Smooth muscle cell (in vitro differentiated cells): ENCODE data around the gene SPR. TPM values are rescaled to one million over a fixed set of nuclear protein-coding genes. Genes with fewer than 3 reads are reported as not detected.

ENCODE experiments used
- DNase-seq: peaks from one replicate; lab custom pipeline; 2025; ENCODE audit not compliant: unreplicated experiment; lab: John Stamatoyannopoulos, UW
- H2AFZ ChIP-seq: fragments of 200-600 bp; sonication (generic); 2 replicates; pipeline ENCODE4 v1.6.0; 2016; ENCODE audit warnings: antibody characterized with exemption, low read depth, mild to moderate bottlenecking
- H3F3A ChIP-seq: fragments of 200-600 bp; sonication (generic); 2 replicates; pipeline ENCODE4 v1.6.0; 2017; ENCODE audit warnings: antibody characterized with exemption, low read depth
- H3K27ac ChIP-seq: fragments of 200-600 bp; sonication (generic); 2 replicates; pipeline ENCODE4 v1.5.1; 2016; ENCODE audit warnings: low read depth, mild to moderate bottlenecking
- H3K27me3 ChIP-seq: fragments of 200-600 bp; sonication (generic); 2 replicates; pipeline ENCODE4 v1.6.1; 2016; ENCODE audit warnings: low read depth, mild to moderate bottlenecking
- H3K36me3 ChIP-seq: fragments of 200-600 bp; sonication (generic); 2 replicates; pipeline ENCODE4 v1.5.1; 2016; ENCODE audit warnings: low read depth
- H3K4me1 ChIP-seq: fragments of 200-600 bp; sonication (generic); 2 replicates; pipeline ENCODE4 v1.5.1; 2016; ENCODE audit warnings: low read depth
- H3K4me2 ChIP-seq: fragments of 200-600 bp; sonication (generic); 2 replicates; pipeline ENCODE4 v1.6.0; 2016; ENCODE audit warnings: mild to moderate bottlenecking
- H3K4me3 ChIP-seq: fragments of 200-600 bp; sonication (generic); 2 replicates; pipeline ENCODE4 v1.5.1; 2016; ENCODE audit warnings: mild to moderate bottlenecking
- H3K79me2 ChIP-seq: fragments of 200-600 bp; sonication (generic); 2 replicates; pipeline ENCODE4 v1.6.0; 2016; ENCODE audit warnings: low read depth, mild to moderate bottlenecking
- H3K9ac ChIP-seq: fragments of 200-600 bp; sonication (generic); 2 replicates; pipeline ENCODE4 v1.6.0; 2016; ENCODE audit warnings: low read depth
- H3K9me3 ChIP-seq: fragments of 200-600 bp; sonication (generic); replicated peaks from 2 replicates; pipeline ENCODE4 v1.5.1; 2016; ENCODE audit warnings: low read depth
- H4K20me1 ChIP-seq: fragments of 200-600 bp; sonication (generic); 2 replicates; pipeline ENCODE4 v1.6.0; 2016; ENCODE audit warnings: low read depth
- WGBS: methylation state at CpG from one replicate; pipeline ENCODE4 v1.1.7; 2016; ENCODE audit warnings: low lambda C conversion rate; 5-methylcytosine and 5-hydroxymethylcytosine counted together
- polyA plus RNA-seq: library from polyadenylated mRNA; unstranded; fragments of >200 nt; fragmentation: Nextera tagmentation; extraction: Ambion mirVana; gene quantifications from 2 replicates; pipeline ENCODE4 v1.2.1, GENCODE V29; 2016
- total RNA-seq: library from RNA; depleted of rRNA; stranded (reverse); fragments of >200 nt; gene quantifications from 2 replicates; pipeline ENCODE4 v1.2.3, GENCODE V29; 2014
- TF ChIP-seq, protein P1 (sequence below): fragments of 200-600 bp; sonication (generic); IDR thresholded peaks from 2 replicates; pipeline ENCODE4 v1.5.1; 2017; ENCODE audit warnings: borderline replicate concordance, mild to moderate bottlenecking, antibody characterized with exemption; ENCODE audit not compliant: insufficient read depth, poor library complexity, severe bottlenecking

SPR gene
- total and polyA plus RNA-seq, 2 experiments from 2014 or later, result 4.1 to 13.2 TPM

DNA sequence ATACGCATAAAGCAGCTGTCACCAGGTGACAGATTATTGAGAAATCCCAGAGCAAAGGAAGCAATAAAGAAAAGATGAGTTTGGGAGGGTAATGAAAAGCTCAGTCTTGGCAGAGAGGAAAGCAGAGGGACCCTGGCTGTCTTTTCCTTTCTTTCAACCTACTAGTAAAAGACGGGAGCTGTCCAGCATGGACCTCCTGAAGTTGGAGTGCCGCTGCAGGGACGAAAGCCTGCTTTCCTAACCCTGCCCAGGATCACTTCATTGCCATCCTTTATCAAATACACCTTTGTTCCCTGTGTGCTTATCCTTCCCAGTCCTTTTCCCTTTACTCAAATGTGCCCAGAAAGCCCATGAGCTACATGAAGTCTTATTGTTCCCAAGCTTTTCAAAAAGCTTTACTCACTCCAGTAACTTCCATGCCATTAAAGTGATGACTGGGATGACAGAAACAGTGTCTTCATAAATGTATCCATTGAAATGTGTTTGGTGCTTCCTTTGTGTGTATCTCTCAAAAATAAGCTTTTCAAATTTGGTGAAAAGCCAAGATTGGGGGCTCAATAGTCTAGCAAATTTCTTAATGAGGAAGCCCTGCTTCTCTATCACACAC, 3.7 kb upstream of the SPR start:
- H3F3A ChIP-seq, result no peaks in the 10 kb centered on the region

DNA sequence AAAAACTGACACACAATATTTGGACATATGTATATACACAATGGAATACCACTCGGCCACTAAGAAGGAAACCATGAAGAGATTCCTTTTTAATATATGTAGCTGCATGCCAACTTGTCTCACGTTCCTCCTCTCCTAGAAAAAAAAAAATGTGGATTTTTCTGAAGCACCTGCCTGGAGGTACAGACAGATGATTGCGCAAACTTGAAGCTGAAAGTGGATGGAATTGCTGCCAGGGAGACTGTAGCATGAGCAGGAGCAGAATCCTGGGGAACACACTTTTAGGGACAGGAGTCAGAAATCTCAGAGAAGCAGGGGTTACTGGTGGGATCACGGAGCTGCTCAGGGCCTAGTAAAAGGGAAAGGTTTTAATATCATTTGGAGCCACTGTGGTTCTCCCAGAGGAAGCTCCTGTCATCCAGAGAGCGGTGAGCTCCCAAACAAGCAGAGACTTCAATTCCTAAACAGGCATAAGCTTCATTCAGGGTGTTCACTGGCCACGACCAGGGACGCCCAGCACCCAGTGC, 640 bp upstream of the SPR start:
- H3K27ac ChIP-seq, result no peak overlapping the region
- peak overlapping the region; percentile 80 for H3K4me3 ChIP-seq
- H3K27me3 ChIP-seq, result peaks cover 4% of the 10 kb centered on the region
- H3K9me3 ChIP-seq, result no peaks in the 10 kb centered on the region
- no peak for DNase-seq
- no peaks in the 10 kb centered on the region for H3F3A ChIP-seq
- H3K9ac ChIP-seq, result no peak overlapping the region
- TF ChIP-seq, protein P1, sequence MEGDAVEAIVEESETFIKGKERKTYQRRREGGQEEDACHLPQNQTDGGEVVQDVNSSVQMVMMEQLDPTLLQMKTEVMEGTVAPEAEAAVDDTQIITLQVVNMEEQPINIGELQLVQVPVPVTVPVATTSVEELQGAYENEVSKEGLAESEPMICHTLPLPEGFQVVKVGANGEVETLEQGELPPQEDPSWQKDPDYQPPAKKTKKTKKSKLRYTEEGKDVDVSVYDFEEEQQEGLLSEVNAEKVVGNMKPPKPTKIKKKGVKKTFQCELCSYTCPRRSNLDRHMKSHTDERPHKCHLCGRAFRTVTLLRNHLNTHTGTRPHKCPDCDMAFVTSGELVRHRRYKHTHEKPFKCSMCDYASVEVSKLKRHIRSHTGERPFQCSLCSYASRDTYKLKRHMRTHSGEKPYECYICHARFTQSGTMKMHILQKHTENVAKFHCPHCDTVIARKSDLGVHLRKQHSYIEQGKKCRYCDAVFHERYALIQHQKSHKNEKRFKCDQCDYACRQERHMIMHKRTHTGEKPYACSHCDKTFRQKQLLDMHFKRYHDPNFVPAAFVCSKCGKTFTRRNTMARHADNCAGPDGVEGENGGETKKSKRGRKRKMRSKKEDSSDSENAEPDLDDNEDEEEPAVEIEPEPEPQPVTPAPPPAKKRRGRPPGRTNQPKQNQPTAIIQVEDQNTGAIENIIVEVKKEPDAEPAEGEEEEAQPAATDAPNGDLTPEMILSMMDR, result no peak
- peak overlapping the region; percentile 99 for H2AFZ ChIP-seq
- H3K79me2 ChIP-seq, result no peaks in the 10 kb centered on the region
- H3K36me3 ChIP-seq, result no peaks in the 10 kb centered on the region
- H3K4me1 ChIP-seq, result no peaks in the 10 kb centered on the region
- peaks cover 13% of the 10 kb centered on the region for H4K20me1 ChIP-seq
- WGBS, result 51% methylated on average over 7 of the region's 7 CpGs
- peak overlapping the region; percentile 95 for H3K4me2 ChIP-seq

More for the DNA sequence above, 3.7 kb upstream of the SPR start:
- Histone ChIP-seq H3K9ac (no peak overlapping the region), H3K9me3 (no peaks in the 10 kb centered on the region), H3K4me3 (no peak overlapping the region), H3K4me2 (no peak overlapping the region), H4K20me1 (peaks cover 6% of the 10 kb centered on the region), H3K27me3 (peaks cover 14% of the 10 kb centered on the region), H3K27ac (no peak overlapping the region), H2AFZ (no peak overlapping the region), H3K4me1 (no peaks in the 10 kb centered on the region), H3K36me3 (no peaks in the 10 kb centered on the region), H3K79me2 (no peaks in the 10 kb centered on the region)
- 9% methylated on average over 4 of the region's 4 CpGs for WGBS
- TF ChIP-seq, protein P1, result no peak
- no peak for DNase-seq

DNA sequence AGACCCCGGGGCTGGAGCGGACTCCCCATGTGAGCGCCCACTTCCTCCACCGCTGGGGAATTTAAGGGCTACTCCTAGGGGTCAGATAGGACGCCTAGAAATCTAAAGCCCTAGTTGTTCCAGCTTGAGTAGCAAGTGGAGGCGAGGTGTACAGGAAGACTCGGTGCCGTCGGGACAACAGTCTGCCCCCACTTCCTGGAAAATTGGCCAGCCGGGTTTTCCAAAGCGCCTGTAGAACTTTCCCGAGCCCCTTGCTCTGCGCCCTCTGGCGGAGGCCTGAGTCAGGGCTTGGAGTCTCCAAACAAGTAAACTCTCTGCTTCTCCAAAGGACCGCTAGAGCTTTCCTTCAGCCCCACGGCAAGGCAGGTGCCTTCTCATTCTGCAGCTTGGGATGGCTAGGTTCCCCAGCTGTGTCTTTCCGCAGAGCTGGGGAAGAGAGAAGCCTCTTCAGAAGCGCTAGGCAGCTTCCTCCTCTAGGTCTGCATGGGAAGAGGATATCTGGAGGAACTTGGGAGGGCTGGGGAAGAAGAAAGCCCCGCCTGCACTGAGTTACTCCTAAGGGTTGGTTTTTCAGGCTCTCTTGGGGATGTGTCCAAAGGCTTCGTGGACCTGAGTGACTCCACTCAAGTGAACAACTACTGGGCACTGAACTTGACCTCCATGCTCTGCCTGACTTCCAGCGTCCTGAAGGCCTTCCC, 681 bp downstream of the SPR start:
- Histone ChIP-seq H3K9ac (no peak overlapping the region), H3K27me3 (no peaks in the 10 kb centered on the region), H3K4me2 (peak overlapping the region; percentile 95), H3K4me1 (no peaks in the 10 kb centered on the region), H3K36me3 (no peaks in the 10 kb centered on the region), H3K4me3 (peak overlapping the region; percentile 80), H3K79me2 (no peaks in the 10 kb centered on the region), H4K20me1 (peaks cover 13% of the 10 kb centered on the region), H2AFZ (peak overlapping the region; percentile 99), H3K27ac (no peak overlapping the region), H3K9me3 (no peaks in the 10 kb centered on the region), H3F3A (no peaks in the 10 kb centered on the region)
- WGBS, result 12% methylated on average over 21 of the region's 21 CpGs
- peak; percentile 64 for DNase-seq
- TF ChIP-seq, protein P1, result peak; percentile 92
